Right atrium auricular region (tissue), 2 donors: ENCODE data around the gene BAIAP2. TPM values are rescaled to one million over a fixed set of nuclear protein-coding genes. Genes with fewer than 3 reads are reported as not detected.

Experiments used
- DNase-seq: peaks from one replicate; pipeline ENCODE4 v3.0.0-alpha.2; 2019; ENCODE audit warnings: low spot score
- H3K27ac ChIP-seq, 2 donors: fragments of 200-600 bp; sonication (generic); 1 replicate in 1 of 2; 2 replicates in 1 of 2; pipeline ENCODE4 v1.5.1; 2016 to 2019
- H3K27me3 ChIP-seq, 2 donors: fragments of 200-600 bp; sonication (generic); one replicate each; pipeline versions ENCODE4 v1.5.1 to v1.6.0; 2017 to 2019
- H3K36me3 ChIP-seq: fragments of 200-600 bp; sonication (generic); one replicate; pipeline ENCODE4 v1.5.1; 2016
- H3K4me1 ChIP-seq, 2 donors: fragments of 200-600 bp; sonication (generic); one replicate each; pipeline versions ENCODE4 v1.5.1 to v1.6.0; 2017 to 2019
- H3K4me3 ChIP-seq, 2 donors: fragments of 200-600 bp; sonication (generic); 1 replicate in 1 of 2; 2 replicates in 1 of 2; pipeline ENCODE4 v1.5.1; 2017 to 2019; ENCODE audit warnings: mild to moderate bottlenecking in 1 of 2, moderate library complexity in 1 of 2
- H3K9me3 ChIP-seq, 2 donors: fragments of 200-600 bp; sonication (generic); one replicate each; pipeline ENCODE4 v1.5.1; 2019
- total RNA-seq, 2 donors: library from RNA; depleted of rRNA; stranded (reverse); fragments of >200 nt; gene quantifications; one replicate each; pipeline ENCODE4 v1.1.0, GENCODE V29; 2016
- TF ChIP-seq, protein P1 (sequence below), 2 donors: fragments of 200-600 bp; sonication (generic); IDR thresholded peaks; one replicate each; pipeline ENCODE4 v1.5.1; 2019; ENCODE audit warnings: antibody characterized with exemption in 2 of 2

The BAIAP2 gene
- total RNA-seq, 2 donors from 2014 or later: 27.9 to 36.5 TPM

DNA sequence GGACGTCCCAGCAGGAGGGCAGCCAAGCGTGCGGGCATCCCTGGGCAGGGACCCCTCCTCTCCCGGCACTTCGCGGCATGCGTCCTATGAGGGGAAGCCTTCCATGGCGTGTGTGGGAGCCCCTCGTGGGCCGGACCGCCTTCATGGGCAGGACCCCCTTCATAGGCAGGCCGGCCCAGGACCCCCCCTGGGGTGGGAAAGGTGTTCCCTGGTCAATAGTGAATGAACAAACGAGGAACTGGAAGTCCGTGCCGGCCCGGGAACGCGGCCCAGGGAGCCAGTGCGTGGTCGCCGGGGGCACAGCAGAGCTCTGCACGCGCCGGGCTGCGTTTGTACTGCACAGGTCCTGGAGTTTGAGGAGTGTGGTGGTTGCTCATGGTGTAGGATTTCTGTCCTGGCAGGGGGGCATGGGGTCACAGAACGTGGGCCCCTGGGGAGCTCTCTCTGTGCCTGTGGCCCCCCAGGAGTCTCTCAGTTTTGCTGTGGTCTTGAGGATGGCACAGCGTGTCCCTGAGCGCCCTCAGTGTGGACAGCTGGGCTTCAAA is 13.9 kb downstream of the BAIAP2 start:
- DNase-seq: no peak
- no peak overlapping the region for H3K4me3 ChIP-seq
- no peaks in the 10 kb centered on the region for H3K36me3 ChIP-seq
- TF ChIP-seq, protein P1, sequence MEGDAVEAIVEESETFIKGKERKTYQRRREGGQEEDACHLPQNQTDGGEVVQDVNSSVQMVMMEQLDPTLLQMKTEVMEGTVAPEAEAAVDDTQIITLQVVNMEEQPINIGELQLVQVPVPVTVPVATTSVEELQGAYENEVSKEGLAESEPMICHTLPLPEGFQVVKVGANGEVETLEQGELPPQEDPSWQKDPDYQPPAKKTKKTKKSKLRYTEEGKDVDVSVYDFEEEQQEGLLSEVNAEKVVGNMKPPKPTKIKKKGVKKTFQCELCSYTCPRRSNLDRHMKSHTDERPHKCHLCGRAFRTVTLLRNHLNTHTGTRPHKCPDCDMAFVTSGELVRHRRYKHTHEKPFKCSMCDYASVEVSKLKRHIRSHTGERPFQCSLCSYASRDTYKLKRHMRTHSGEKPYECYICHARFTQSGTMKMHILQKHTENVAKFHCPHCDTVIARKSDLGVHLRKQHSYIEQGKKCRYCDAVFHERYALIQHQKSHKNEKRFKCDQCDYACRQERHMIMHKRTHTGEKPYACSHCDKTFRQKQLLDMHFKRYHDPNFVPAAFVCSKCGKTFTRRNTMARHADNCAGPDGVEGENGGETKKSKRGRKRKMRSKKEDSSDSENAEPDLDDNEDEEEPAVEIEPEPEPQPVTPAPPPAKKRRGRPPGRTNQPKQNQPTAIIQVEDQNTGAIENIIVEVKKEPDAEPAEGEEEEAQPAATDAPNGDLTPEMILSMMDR (IDR thresholded peaks at IDR 0.05): no peak
- H3K4me1 ChIP-seq: peaks cover 0 to 90% of the 10 kb centered on the region in 2 donors
- H3K27me3 ChIP-seq: no peaks in the 10 kb centered on the region
- H3K9me3 ChIP-seq: no peaks in the 10 kb centered on the region
- peak overlapping the region in 1 of 2 donors; percentile 51 for H3K27ac ChIP-seq

DNA sequence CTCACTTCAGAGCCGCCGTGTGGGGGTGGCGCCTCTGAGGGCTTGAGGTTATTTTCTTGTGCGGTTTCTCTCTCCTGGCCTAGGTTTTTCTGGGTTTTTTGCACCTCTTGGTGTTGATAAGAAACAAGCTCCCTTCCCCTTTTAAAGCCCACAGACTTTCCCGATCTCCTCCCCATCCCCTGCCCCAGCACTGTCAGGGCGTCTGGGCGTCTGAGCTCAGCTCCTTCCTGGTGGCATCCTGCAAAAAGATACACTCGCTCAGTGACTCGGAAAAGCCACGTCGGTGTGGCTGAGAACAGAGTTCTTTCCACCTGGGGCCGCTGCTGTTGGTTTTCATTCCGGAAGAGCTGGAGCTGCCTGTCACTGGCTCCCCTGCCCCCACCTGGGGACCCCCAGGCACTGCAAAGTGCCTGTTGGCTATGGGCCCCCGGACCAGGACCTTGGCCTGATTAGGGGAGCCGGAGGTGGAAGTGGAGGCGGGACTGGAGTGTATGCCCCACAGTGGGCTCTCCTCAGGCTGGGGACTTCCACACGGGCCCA is 14.5 kb downstream of the BAIAP2 start:
- H3K4me3 ChIP-seq: peak overlapping the region in 1 of 2 donors; percentile 15
- peak overlapping the region; percentile 40 to 51 for H3K27ac ChIP-seq
- peaks cover 0 to 85% of the 10 kb centered on the region in 2 donors for H3K4me1 ChIP-seq
- no peaks in the 10 kb centered on the region for H3K9me3 ChIP-seq
- H3K36me3 ChIP-seq: no peaks in the 10 kb centered on the region
- DNase-seq: no peak
- H3K27me3 ChIP-seq: no peaks in the 10 kb centered on the region
- TF ChIP-seq, protein P1 (IDR thresholded peaks at IDR 0.05): no peak

DNA sequence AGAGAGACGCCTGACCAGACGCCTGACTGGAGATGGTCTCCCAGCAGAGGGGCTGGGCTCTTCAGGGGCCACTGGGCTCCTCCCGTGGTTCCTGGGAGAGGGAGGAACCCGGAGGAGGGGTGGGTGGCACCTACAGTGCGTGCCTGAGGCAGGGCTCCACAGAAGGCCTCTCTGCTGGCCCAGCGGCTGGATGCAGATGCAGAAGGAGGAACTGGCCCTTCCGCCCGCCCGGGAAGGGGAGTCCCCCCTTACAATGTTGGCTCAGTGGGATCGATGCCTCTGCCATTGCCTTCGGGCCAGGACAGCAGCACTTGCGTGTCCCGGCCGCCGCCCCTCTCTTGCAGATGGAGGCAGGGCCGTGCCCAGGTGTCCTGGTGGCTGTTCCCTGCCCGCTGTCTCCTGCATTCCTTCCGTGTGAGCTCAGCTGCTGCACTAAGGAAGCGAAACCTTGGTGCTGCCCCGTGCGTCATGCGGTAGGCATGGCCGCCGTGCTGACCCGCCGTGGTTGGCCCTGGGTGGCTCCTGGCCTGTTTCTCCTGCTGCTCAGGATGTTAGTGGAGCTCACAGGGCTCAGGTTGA is 15.1 kb downstream of the BAIAP2 start:
- Histone ChIP-seq H3K27ac (peak overlapping the region; percentile 40 to 51), H3K27me3 (no peaks in the 10 kb centered on the region), H3K9me3 (no peaks in the 10 kb centered on the region), H3K36me3 (no peaks in the 10 kb centered on the region), H3K4me1 (peaks cover 0 to 79% of the 10 kb centered on the region in 2 donors), H3K4me3 (peak overlapping the region in 1 of 2 donors; percentile 15)
- no peak for DNase-seq
- TF ChIP-seq, protein P1 (IDR thresholded peaks at IDR 0.05): no peak

DNA sequence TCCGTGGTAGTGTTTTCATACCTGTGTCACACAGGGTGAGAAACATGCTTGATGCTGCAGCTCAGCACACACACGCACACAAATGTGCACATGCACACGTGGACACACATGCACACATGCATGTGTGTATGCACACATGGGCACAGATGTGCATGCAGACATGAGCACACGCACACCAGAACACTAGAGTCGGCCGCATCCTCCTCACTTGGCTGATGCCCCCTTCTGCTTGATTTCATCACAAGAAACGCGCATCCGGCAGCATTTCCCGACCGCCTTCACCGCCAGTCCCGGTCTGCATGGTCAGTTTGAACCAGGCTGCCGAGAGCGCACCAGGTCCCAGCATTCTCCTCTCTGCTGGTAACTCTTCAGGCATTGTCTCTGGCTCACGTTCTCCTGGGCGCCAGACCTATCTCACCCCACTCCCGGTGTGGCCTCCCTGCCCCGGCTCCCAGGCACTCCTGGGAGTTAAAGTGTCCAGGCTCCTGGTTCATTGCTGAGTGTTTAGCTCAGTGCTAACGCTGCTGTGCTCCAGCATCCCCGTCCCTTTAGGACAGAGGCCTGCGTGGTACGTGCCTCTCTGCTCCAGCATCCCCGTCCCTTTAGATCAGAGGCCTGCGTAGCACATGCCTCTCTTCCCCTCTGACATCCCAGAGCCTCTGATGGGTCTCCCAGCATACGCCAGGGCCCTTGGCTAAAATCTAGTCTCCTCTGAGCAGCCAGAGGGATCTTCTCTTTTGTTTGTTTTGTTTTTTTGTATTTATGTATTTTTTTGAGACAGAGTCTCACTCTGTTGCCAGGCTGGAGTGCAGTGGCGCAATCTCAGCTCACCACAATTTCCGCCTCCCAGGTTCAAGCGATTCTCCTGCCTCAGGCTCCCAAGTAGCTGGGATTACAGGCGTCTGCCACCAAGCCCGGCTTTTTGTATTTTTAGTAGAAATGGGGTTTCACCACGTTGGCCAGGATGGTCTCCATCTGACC is 16.0 kb downstream of the BAIAP2 start:
- H3K4me3 ChIP-seq: no peak overlapping the region
- H3K27ac ChIP-seq: peak overlapping the region in 1 of 2 donors; percentile 51
- TF ChIP-seq, protein P1 (IDR thresholded peaks at IDR 0.05): no peak
- no peaks in the 10 kb centered on the region for H3K27me3 ChIP-seq
- DNase-seq: no peak
- no peaks in the 10 kb centered on the region for H3K9me3 ChIP-seq
- H3K4me1 ChIP-seq: peaks cover 0 to 70% of the 10 kb centered on the region in 2 donors
- no peaks in the 10 kb centered on the region for H3K36me3 ChIP-seq

DNA sequence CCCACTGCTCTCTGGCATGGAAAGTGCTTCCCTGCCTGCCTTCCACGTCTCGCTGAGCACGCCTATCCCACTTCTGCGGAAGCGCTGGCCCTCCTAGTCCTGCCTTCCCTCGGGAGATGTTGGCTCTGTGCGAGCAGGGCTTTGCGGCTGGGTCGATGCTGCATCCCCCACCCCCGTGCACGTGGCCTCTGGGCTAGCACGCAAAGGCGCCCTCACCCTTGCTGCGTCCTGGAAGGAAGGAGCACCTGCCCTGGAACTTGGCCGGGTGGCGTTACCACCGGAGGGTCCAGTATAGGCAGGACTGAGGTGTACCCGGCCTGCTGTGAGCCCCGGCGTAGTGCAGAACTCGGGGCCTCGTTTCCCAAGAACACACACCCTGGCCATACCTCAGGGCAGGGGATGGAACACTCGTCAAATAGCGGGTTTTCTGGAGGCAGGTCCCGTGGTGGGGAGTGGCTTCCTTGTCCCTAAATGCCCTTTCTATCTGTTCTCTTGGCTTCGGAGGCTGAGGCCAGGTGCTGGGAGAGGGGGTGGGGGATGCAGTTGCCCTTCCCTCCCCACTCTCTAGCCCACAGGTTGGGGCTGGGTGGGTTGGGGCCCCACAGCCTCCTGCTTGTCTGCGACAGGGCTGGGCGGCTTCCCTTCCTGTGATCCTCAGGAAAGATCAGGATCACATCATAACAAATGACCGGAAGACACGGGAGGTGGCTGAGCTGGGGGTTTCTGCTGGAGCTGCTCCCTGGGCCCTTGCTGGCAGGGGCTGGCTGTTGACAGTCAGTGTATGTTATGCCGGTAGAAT is 17.4 kb downstream of the BAIAP2 start:
- H3K9me3 ChIP-seq: no peaks in the 10 kb centered on the region
- DNase-seq: no peak
- no peaks in the 10 kb centered on the region for H3K36me3 ChIP-seq
- H3K4me3 ChIP-seq: no peak overlapping the region
- H3K27me3 ChIP-seq: no peaks in the 10 kb centered on the region
- H3K4me1 ChIP-seq: peaks cover 0 to 68% of the 10 kb centered on the region in 2 donors
- TF ChIP-seq, protein P1 (IDR thresholded peaks at IDR 0.05): no peak
- H3K27ac ChIP-seq: peak overlapping the region; percentile 63 to 66
